Activated T-cell treated with anti-CD3 and anti-CD28 coated beads, Interleukin-2, amount 50 U/mL, for 24 hours (primary cell): ENCODE results near the gene RD3L.
"Not testable (repeated sequence)": the region's sequence is repeated elsewhere in the genome, so short reads cannot be mapped to it uniquely, and the experiment has no call there.

Experiments
- DNase-seq: peaks from one replicate; pipeline ENCODE4 v3.0.0-alpha.2; 2020
- H3K27ac Mint-ChIP-seq: 2 replicates; pipeline ENCODE4 v1.8.0; 2020; ENCODE audit warnings: mild to moderate bottlenecking, mixed read lengths
- H3K27me3 Mint-ChIP-seq: 2 replicates; pipeline ENCODE4 v1.8.0; 2020; ENCODE audit warnings: mixed read lengths
- H3K36me3 Mint-ChIP-seq: 2 replicates; pipeline ENCODE4 v1.8.0; 2020; ENCODE audit warnings: low read depth, mixed read lengths
- H3K4me1 Mint-ChIP-seq: 2 replicates; pipeline ENCODE4 v1.8.0; 2020; ENCODE audit warnings: low read depth, mixed read lengths
- H3K4me3 Mint-ChIP-seq: 2 replicates; pipeline ENCODE4 v1.8.0; 2020; ENCODE audit warnings: mild to moderate bottlenecking, moderate library complexity, mixed read lengths
- H3K9me3 Mint-ChIP-seq: 2 replicates; pipeline ENCODE4 v1.8.0; 2020; ENCODE audit warnings: mixed read lengths

The RD3L gene

DNA sequence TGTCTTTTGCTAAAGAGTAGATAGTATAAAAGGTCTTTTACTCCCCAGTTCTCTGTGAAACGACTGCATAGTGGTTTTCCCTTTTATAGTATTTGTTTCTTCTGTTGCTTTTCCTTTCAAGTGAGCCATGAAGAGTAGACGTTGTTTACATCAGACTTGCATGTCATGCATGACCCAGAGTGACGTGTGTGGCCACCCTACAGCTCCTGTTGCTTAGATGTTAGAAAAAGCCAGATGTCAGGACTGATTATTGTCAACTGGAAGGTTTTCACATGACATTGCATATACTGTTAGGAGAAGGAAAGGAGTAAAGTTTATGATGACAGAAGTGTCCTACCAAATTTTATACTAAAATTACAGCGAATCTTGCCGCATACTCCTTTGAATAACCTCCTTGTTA is 1.3 kb upstream of the RD3L start:
- Mint-ChIP-seq H3K27me3 (peaks cover 54% of the 10 kb centered on the region), H3K27ac (no peak overlapping the region), H3K4me3 (no peak overlapping the region), H3K9me3 (peaks cover 4% of the 10 kb centered on the region), H3K36me3 (no peaks in the 10 kb centered on the region), H3K4me1 (no peaks in the 10 kb centered on the region)
- DNase-seq, result no peak

GRCh38 chr14:103941462-103941861 is 867 bp downstream of the RD3L start:
- Mint-ChIP-seq H3K27ac (no peak overlapping the region), H3K36me3 (no peaks in the 10 kb centered on the region), H3K4me1 (no peaks in the 10 kb centered on the region), H3K4me3 (no peak overlapping the region), H3K27me3 (peaks cover 43% of the 10 kb centered on the region), H3K9me3 (no peaks in the 10 kb centered on the region)
- DNase-seq, result no peak

GRCh38 chr14:103935102-103935501 is 7.2 kb downstream of the RD3L start:
- no peak overlapping the region for H3K27ac Mint-ChIP-seq

GRCh38 chr14:103932791-103933490 is 9.4 kb downstream of the RD3L start:
- Mint-ChIP-seq H3K27ac (no peak overlapping the region), H3K36me3 (no peaks in the 10 kb centered on the region), H3K4me1 (peaks cover 10% of the 10 kb centered on the region), H3K9me3 (no peaks in the 10 kb centered on the region), H3K4me3 (peak overlapping the region; percentile 8), H3K27me3 (no peaks in the 10 kb centered on the region)
- DNase-seq, result no peak

More at GRCh38 chr14:103935102-103935501, 7.2 kb downstream of the RD3L start:
- H3K4me3 Mint-ChIP-seq, result no peak overlapping the region
- no peak for DNase-seq
- H3K4me1 Mint-ChIP-seq, result peaks cover 10% of the 10 kb centered on the region
- H3K27me3 Mint-ChIP-seq, result peaks cover 4% of the 10 kb centered on the region
- no peaks in the 10 kb centered on the region for H3K36me3 Mint-ChIP-seq
- no peaks in the 10 kb centered on the region for H3K9me3 Mint-ChIP-seq

- Mint-ChIP-seq H3K4me1 (peaks cover 10% of the 10 kb centered on the region), H3K4me3 (no peak overlapping the region), H3K27me3 (no peaks in the 10 kb centered on the region), H3K27ac (peak overlapping the region; percentile 42), H3K9me3 (no peaks in the 10 kb centered on the region), H3K36me3 (no peaks in the 10 kb centered on the region)
- no peak for DNase-seq
These were observed 10.9 kb downstream of the RD3L start for GRCh38 chr14:103931422-103931821.

DNA sequence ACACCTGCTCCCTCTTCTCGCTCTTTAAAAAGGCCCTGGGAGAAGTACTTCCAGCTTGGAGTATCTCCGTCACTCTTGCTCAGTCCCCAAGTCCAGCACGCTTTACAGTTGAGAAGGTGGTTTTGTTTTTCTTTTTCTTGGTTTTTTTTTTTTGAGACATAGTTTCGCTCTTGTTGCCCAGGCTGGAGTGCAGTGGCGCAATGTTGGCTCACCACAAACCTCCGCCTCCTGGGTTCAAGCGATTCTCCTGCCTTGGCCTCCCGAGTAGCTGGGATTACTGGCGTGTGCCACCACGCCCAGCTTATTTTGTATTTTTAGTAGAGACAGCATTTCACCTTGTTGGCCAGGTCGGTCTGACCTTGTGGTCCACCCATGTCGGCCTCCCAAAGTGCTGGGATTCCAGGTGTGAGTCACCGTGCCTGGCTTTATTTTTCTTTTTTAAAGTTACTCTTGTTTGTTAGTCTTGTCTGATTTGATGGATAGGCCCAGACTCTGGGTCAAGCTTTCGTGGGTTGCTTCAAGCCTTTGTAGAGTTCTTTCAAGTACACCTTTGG is 12.2 kb downstream of the RD3L start:
- no peak for DNase-seq
- H3K4me1 Mint-ChIP-seq, result peaks cover 10% of the 10 kb centered on the region
- H3K27me3 Mint-ChIP-seq, result no peaks in the 10 kb centered on the region
- H3K36me3 Mint-ChIP-seq, result no peaks in the 10 kb centered on the region
- no peak overlapping the region for H3K4me3 Mint-ChIP-seq
- no peak overlapping the region for H3K27ac Mint-ChIP-seq
- H3K9me3 Mint-ChIP-seq, result no peaks in the 10 kb centered on the region

DNA sequence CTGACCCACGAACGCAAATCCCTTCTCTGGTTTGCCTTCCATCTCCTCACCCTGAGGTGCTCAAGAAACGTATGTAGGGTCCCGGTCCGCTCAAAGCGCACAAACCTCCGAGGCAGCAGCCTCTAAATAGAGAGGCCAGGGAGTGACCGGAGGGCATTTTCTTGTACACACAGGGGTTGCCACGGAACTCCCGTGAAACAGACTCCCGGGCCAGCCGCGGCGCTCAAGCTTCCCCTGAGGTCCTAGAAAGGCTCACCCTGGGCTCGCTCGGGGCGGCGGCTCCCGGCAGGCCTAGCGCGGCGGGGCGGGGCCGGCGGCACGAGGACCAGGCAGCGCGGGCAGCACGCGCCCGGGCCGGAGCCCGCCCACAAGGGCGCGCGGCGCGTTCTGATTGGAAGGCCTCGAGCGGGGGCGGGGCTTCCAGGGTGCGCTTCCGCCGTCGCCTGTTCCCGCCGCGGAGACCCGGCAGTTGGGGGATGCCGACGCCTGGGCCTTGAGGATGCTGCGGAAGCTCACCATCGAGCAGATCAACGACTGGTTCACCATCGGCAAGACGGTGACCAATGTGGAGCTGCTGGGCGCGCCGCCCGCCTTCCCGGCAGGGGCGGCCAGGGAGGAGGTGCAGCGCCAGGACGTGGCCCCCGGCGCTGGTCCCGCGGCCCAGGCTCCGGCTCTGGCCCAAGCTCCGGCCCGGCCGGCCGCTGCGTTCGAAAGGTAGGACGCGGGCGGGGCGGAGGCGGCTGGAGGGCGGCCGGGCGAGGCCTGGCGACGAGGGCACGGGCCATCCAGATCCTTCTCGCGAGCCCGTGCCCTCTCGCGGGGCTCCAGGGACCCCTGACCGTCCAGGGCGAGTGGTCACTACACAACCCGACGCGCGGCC is 14.1 kb downstream of the RD3L start, which contains the start of gene TDRD9:
Gene TDRD9, plus strand, starts transcription at position 446 of the 880 bp plus-strand sequence. Its CDS starts 54 bp downstream, at position 500.
- H3K27ac Mint-ChIP-seq, result no peak within 1 kb of the TSS
- no peaks in the 10 kb centered on the region for H3K36me3 Mint-ChIP-seq
- H3K27me3 Mint-ChIP-seq, result peaks cover 8% of the 10 kb centered on the region
- no peak for DNase-seq
- H3K9me3 Mint-ChIP-seq, result no peaks in the 10 kb centered on the region
- H3K4me3 Mint-ChIP-seq, result no peak within 1 kb of the TSS
- H3K4me1 Mint-ChIP-seq, result peaks cover 10% of the 10 kb centered on the region

GRCh38 chr14:103927566-103927965 is 14.8 kb downstream of the RD3L start:
- peaks cover 8% of the 10 kb centered on the region for H3K4me1 Mint-ChIP-seq
- H3K9me3 Mint-ChIP-seq, result no peaks in the 10 kb centered on the region
- H3K4me3 Mint-ChIP-seq, result no peak overlapping the region
- no peak overlapping the region for H3K27ac Mint-ChIP-seq
- H3K27me3 Mint-ChIP-seq, result peaks cover 8% of the 10 kb centered on the region
- H3K36me3 Mint-ChIP-seq, result no peaks in the 10 kb centered on the region
- no peak for DNase-seq

DNA sequence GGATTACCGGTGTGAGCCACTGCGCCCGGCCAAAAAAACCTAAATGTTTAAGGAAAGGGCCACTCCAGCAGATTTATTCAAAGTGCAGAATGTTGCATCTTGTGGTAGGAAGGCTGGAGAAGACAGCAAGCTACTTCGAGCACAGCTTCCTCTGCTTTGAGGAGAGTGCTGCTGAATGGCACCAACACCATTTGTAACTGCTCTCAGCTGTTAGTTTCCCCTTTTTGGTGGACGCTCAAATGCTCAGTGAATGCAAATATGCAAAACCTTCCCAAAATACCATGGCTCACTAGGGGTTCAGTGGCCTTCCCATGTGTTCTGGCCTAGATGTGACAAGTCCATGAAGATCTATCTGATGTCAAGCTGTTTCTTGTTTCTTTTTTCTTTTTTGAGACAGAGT is 17.0 kb downstream of the RD3L start:
- H3K4me1 Mint-ChIP-seq, result peaks cover 4% of the 10 kb centered on the region
- DNase-seq, result no peak

DNA sequence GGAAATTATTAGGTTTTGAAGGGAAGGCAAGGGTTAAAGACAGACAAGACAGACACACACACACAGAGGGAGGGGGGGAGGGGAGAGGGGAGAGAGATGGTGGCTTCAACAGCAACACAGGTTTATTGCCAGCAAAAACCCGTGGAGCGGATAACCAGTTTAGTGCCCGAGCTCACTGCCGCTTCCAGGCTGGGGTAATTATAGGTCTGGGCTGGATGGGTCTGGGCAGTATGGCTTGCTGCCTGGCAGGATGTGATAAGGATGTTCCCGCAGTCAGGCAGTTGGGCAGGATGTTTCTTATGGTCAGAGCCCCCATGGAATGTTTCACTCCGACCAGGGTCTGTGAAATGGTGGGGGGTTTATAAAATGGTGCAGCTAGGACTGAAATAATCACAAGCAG is 18.5 kb downstream of the RD3L start:
- Mint-ChIP-seq H3K4me3 (no peak overlapping the region), H3K27me3 (peaks cover 8% of the 10 kb centered on the region), H3K36me3 (peaks cover 13% of the 10 kb centered on the region), H3K9me3 (no peaks in the 10 kb centered on the region), H3K4me1 (peaks cover 9% of the 10 kb centered on the region), H3K27ac (no peak overlapping the region)
- no peak for DNase-seq

More for the DNA sequence above, 17.0 kb downstream of the RD3L start:
- Mint-ChIP-seq H3K9me3 (no peaks in the 10 kb centered on the region), H3K27me3 (peaks cover 8% of the 10 kb centered on the region), H3K36me3 (peaks cover 8% of the 10 kb centered on the region), H3K4me3 (no peak overlapping the region), H3K27ac (no peak overlapping the region)

DNA sequence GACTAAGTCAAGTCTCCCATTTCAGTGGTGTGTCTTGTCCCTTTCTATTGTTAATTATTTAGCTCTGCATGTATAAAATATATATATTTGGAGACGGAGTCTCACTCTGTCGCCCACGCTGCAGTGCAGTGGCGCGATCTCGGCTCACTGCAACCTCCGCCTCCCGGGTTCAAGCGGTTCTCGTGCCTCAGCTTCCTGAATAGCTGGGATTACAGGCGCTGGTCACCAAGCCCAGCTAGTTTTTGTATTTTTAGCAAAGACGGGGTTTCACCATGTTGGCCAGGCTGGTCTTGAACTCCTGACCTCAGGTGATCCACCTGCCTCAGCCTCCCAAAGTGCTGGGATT is 20.5 kb downstream of the RD3L start:
- not testable (repeated sequence) for DNase-seq, H3K27ac Mint-ChIP-seq
- H3K4me3 Mint-ChIP-seq, result peak overlapping the region; percentile 95

DNA sequence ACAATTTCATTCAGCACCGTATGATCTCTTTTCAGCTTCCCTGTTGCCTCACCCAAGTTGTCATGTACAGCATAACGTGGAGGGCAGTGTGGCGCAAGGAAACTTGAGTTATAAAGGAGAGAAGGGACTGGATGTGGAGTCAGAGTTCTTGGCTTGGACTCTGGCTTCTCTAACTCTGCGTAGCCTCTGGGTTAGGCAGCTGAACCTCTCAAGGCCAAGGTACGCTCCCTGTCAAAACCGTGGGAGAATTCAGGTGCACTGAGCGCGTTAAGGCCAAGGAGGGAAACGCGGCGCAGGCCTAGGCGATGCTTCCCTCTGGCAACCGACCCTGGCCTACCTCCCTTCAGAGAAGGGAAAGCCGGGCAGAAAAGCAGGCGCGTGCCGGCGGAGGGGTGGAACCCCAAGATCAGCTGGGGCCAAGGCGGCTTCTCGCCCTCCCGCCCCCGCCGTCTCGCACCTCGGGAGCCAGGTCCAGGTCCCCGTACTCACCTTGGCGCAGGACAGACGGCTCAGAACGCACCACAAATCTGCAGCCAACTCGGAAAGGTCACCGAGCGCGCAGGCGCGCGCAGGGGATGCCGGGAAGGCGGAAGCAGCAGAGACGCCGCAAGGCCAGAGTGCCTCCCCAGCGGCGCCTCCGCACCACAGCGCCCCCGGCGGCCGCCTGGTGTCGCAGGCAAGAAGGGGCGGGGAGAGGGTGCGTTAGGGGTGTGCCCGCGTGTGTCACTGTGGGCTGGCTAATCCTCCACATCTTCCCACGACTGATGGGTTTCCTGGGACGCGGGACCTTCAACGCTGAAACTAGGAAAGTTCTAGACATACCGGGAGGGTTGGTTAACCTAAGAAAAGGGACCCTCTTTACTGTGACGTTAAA is 21.1 kb downstream of the RD3L start:
- Mint-ChIP-seq H3K36me3 (peaks cover 33% of the 10 kb centered on the region), H3K27ac (peak overlapping the region; percentile 92), H3K4me1 (peaks cover 26% of the 10 kb centered on the region), H3K9me3 (no peaks in the 10 kb centered on the region), H3K4me3 (peak overlapping the region; percentile 95), H3K27me3 (peaks cover 8% of the 10 kb centered on the region)
- DNase-seq, result peak; percentile 97

More for the DNA sequence above, 20.5 kb downstream of the RD3L start:
- H3K4me1 Mint-ChIP-seq, result peaks cover 20% of the 10 kb centered on the region
- H3K36me3 Mint-ChIP-seq, result peaks cover 27% of the 10 kb centered on the region
- H3K27me3 Mint-ChIP-seq, H3K9me3 Mint-ChIP-seq: not testable (repeated sequence)

DNA sequence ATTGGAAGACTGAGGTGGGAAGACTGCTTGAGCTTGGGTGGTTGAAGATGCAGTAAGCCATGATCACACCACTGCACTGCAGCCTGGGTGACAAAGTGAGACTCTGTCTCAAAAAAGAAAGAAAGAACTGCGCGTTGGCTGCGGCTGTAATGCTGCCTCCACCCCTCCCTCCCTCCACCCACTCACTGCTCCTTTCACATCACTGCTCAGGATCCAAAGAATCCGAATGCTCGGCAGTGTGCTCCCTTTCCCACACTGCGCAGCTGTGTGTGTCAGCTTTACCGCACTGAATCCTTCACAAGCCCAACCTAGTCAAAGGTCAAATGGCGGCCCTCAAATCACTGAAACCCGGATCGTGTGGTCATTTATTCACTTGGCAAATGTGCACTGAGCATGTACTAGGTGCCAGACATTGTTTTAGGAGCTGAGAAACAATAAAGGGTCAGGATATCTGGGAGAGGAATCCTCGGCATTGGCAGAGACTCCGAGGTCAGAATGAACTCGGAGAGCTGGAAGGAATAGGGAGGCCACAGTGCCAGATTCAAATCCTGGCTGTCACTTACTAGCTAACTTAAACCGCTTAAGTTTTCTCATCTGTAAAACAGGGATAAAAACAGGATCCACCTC is 25.6 kb downstream of the RD3L start:
- Mint-ChIP-seq H3K9me3 (no peaks in the 10 kb centered on the region), H3K36me3 (peaks cover 76% of the 10 kb centered on the region), H3K27me3 (no peaks in the 10 kb centered on the region), H3K4me1 (peaks cover 32% of the 10 kb centered on the region), H3K27ac (peak overlapping the region; percentile 78), H3K4me3 (no peak overlapping the region)
- no peak for DNase-seq

- H3K9me3 Mint-ChIP-seq, result no peaks in the 10 kb centered on the region
- H3K36me3 Mint-ChIP-seq, result peaks cover 72% of the 10 kb centered on the region
- no peaks in the 10 kb centered on the region for H3K27me3 Mint-ChIP-seq
- no peak overlapping the region for H3K4me3 Mint-ChIP-seq
- peak overlapping the region; percentile 78 for H3K27ac Mint-ChIP-seq
- peaks cover 29% of the 10 kb centered on the region for H3K4me1 Mint-ChIP-seq
- no peak for DNase-seq
These were observed 26.7 kb downstream of the RD3L start for GRCh38 chr14:103915616-103916015.
